ENCODE results near the gene PCBP2.

The PCBP2 gene

GRCh38 chr12:53508534-53509170 lies 56.8 kb downstream of the PCBP2 start:
- DNase-seq (ENCODE audit: low spot score): peak; percentile 91

GRCh38 chr12:53510181-53510812 lies 58.4 kb downstream of the PCBP2 start:
- no peak for DNase-seq (ENCODE audit: low spot score)

DNA sequence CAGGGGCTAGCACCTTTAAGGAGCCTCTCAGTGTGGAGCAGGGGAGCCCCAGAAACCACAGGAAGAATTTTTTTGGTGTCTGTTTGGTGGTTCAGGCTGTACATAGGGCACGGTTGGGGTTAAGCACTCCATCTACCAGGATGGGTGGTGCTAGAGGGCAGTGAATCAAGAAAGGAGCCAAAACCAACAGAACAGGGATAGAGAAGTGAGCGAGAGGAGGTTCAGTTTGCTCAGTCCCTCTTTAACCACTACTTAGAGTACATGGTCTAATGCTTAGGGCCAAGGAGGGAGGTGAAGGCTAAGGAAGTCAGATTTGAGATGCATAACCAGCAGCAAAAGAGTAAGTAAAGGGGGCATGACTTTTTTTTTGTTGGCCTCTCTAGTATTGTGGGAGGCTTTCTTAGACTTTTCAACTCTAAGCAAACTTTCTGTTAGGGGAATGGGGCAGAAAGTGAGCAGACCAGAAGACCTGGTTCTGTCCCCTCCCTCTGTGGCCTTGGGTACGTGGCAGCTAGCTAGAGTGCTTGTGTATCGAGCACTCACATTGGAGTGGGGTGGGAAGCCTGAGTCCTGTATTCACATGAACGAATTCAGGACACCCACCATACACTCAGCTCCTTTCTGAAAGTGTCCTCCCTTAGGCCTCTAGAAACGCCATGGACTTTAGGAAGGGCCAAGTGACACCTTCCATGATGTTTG lies 62.0 kb downstream of the PCBP2 start:
- DNase-seq (ENCODE audit: low spot score): no peak

DNA sequence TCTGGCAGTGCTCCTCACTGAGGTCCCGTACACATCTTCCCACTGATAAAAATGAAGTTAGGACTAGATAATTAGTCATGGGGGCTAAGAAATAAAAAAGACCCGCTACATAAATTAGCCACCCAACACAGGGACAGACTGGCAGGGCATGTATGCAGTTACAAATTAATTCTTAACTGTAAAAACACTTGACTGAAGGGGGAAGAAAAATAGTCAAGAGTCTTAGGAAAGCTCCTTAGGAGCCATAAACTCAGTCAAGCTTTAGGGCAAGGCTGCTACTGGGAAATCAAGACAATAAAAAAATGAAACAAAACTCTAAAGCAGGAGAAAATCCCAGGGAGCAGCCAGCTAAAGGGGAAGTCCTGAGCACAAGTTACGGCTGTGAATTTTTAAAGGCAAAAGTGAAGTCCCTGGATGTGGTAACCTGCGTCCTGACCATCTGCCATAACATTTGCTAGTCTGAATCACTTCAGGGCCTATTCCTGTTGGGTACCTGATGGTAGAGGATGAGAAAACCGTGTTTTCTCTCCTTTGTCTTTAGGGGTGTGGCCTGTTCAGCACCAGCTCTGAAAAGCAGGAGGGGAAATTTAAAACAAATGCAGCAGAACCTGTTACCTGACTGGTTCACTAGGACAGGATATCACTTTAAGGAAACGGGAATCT lies 62.9 kb downstream of the PCBP2 start:
- no peak for DNase-seq (ENCODE audit: low spot score)

DNA sequence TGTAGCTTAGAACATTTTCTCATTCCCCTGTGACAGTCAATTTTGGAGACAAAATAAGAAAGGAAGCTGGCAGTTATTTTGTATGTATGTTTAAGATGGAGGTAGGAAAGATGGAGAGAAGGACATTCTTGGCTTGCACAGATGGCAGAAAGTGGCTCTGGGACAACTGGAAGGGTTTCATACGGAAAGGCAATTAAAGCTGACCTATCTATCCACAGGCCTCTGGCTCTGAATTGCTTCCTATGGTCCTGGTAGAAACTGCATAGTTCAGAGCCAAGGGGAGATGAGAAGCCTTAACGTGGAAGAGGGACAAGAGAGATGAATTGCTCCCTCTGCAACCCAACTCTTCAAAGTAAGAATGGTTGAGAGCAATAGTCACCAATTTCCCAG lies 63.4 kb downstream of the PCBP2 start:
- DNase-seq (ENCODE audit: low spot score): no peak

DNA sequence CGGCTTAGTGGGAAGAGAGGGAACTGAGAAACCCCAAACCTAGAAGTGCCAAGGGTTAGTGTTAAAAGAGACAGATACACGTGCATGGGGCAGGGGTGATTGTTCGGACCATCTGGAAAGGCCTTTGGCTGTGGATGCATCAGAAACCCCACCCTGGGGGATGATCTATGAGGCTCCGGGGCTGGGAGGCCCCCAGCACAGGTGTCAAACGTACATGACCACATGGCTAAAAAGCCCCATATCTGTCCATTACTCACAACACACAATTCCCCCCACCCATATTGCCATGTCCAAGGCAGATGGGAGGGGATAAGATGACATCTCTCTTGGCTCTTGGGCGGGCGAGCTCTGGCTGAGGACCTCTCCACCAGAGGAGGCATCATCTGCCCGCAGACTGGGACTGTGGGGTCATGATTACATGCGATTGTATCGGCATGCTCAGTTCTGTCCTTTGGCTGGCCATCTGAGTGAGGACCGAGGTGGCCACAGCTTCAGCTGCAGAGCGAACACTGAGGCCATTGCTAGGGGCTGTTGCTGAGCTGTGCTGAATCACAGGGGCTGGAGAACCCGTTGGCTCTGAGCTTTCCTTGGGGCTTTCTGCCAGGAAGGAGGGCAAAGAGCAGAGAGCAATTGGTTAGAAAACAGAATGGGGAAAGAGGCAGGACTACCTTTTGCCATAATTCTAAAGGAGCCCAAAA lies 65.0 kb downstream of the PCBP2 start:
- no peak for DNase-seq (ENCODE audit: low spot score)

DNA sequence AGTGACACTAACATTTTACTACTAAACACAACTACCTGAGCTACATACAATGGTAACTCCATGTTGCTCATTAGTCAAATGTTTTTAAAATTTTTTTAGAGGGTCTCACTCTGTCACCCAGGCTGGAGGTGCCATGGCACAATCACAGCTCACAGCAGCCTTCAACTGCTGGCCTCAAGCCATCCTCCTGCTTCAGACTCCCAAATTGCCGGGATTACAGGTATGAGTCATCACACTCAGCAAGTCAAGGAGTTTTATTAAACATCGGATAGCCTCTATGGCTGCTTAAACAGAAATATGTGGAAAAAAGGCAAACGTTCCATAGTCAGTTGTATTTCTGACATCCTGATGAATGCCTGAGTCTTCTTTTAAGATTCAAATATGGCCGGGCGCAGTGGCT lies 66.5 kb downstream of the PCBP2 start:
- no peak for DNase-seq (ENCODE audit: low spot score)

DNA sequence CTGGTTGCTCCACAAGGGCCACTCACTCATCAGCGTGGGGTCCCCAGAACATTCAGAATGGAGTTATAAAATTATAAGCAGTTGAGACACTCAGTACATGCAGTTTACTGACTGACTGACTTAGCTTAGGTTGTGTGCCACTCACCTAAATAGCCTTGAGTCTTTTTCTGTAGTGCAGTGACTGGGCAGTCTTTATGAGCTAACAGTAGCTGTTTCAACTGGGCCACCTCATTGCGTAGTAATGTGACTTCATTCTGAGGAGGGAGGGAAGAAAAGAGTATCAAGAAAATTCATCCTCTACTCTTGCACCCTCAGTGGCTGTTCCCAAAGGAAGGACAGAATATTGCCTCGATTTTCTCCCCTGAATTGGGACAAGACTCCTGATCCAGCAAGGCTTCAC lies 71.2 kb downstream of the PCBP2 start:
- DNase-seq (ENCODE audit: low spot score): no peak

DNA sequence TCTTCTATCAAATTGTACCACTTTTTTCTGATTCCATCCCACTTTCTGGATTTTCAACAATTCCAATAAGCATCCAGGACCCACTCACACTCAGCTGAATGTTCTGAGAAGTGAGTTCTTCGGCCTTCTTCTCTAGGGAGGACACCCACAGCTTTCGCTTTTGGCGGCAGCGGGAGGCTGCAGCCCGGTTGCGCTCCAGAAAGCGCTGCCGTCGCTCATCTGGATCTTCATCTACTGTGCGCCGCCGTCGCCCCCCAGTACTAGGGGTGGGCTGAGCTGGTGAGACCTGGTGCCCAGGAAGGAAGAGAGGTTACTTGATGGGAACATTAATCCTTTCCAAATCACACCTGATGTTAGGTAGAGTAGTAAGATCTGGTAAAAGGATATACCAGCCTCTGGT lies 72.6 kb downstream of the PCBP2 start:
- DNase-seq (ENCODE audit: low spot score): no peak

GRCh38 chr12:53530061-53530460 lies 78.2 kb downstream of the PCBP2 start:
- no peak for DNase-seq (ENCODE audit: low spot score)

Measured in HuH-7 (cell line).